Astrocyte (in vitro differentiated cells and primary cell): ENCODE measurements around the gene KRTAP10-1. TPM values are rescaled to one million over a fixed set of nuclear protein-coding genes. Genes with fewer than 3 reads are reported as not detected.
"Not testable (repeated sequence)": the region's sequence is repeated elsewhere in the genome, so short reads cannot be mapped to it uniquely, and the experiment has no call there.

ENCODE experiments used
- DNase-seq: peaks from one replicate; pipeline ENCODE4 v3.0.0-alpha.2; 2010; ENCODE audit warnings: low read depth
- FAIRE-seq: peaks from 2 replicates; lab custom pipeline; 2011; peaks lifted over from hg19 to GRCh38; lab: Jason Lieb, UNC
- H2AFZ ChIP-seq: 2 replicates; pipeline ENCODE4 v1.6.0; 2012; ENCODE audit warnings: low read depth, low read length, inconsistent platforms
- H3K27ac ChIP-seq: 2 replicates; pipeline ENCODE4 v1.5.1; 2011; ENCODE audit warnings: low read depth, low read length, inconsistent platforms
- H3K27me3 ChIP-seq: 2 replicates; pipeline ENCODE4 v1.6.0; 2011; ENCODE audit warnings: low read length, inconsistent platforms; ENCODE audit not compliant: insufficient read depth
- H3K36me3 ChIP-seq: 2 replicates; pipeline ENCODE4 v1.5.1; 2011; ENCODE audit warnings: low read length, inconsistent platforms; ENCODE audit not compliant: insufficient read depth
- H3K4me1 ChIP-seq: 2 replicates; pipeline ENCODE4 v1.5.1; 2011; ENCODE audit warnings: low read length, inconsistent platforms; ENCODE audit not compliant: insufficient read depth
- H3K4me2 ChIP-seq: 2 replicates; pipeline ENCODE4 v1.6.0; 2012; ENCODE audit warnings: low read length, inconsistent platforms
- H3K4me3 ChIP-seq: 2 replicates; pipeline ENCODE4 v1.5.1; 2011; ENCODE audit warnings: low read depth, mild to moderate bottlenecking, low read length, inconsistent platforms; ENCODE audit not compliant: insufficient read depth
- H3K79me2 ChIP-seq: 2 replicates; pipeline ENCODE4 v1.6.0; 2012; ENCODE audit warnings: mild to moderate bottlenecking, low read length, inconsistent platforms; ENCODE audit not compliant: insufficient read depth
- H3K9ac ChIP-seq: 2 replicates; pipeline ENCODE4 v1.6.0; 2012; ENCODE audit warnings: mild to moderate bottlenecking, low read length, inconsistent platforms
- H3K9me3 ChIP-seq: 2 replicates; pipeline ENCODE4 v1.5.1; 2012; ENCODE audit warnings: low read depth, mild to moderate bottlenecking, low read length, inconsistent platforms; ENCODE audit not compliant: insufficient read depth
- H4K20me1 ChIP-seq: 2 replicates; pipeline ENCODE4 v1.6.0; 2012; ENCODE audit warnings: low read length, inconsistent platforms; ENCODE audit not compliant: insufficient read depth
- H3K27ac Mint-ChIP-seq: one replicate; pipeline ENCODE4 v1.8.0; 2021; ENCODE audit warnings: mild to moderate bottlenecking, mixed read lengths; ENCODE audit not compliant: unreplicated experiment
- H3K27me3 Mint-ChIP-seq: one replicate; pipeline ENCODE4 v1.8.0; 2021; ENCODE audit warnings: low read depth, mixed read lengths; ENCODE audit not compliant: unreplicated experiment
- H3K36me3 Mint-ChIP-seq: one replicate; pipeline ENCODE4 v1.8.0; 2021; ENCODE audit warnings: low read depth, mixed read lengths; ENCODE audit not compliant: unreplicated experiment
- H3K4me1 Mint-ChIP-seq: one replicate; pipeline ENCODE4 v1.8.0; 2021; ENCODE audit warnings: low read depth, mixed read lengths; ENCODE audit not compliant: unreplicated experiment
- H3K4me3 Mint-ChIP-seq: one replicate; pipeline ENCODE4 v1.8.0; 2021; ENCODE audit warnings: mild to moderate bottlenecking, moderate library complexity, mixed read lengths; ENCODE audit not compliant: unreplicated experiment
- H3K9me3 Mint-ChIP-seq: one replicate; pipeline ENCODE4 v1.8.0; 2021; ENCODE audit warnings: mild to moderate bottlenecking, mixed read lengths; ENCODE audit not compliant: unreplicated experiment
- CTCF ChIP-seq: IDR thresholded peaks from 2 replicates; pipeline ENCODE4 v1.5.1; 2011; ENCODE audit warnings: low read depth, mild to moderate bottlenecking, inconsistent platforms, low read length, moderate library complexity; ENCODE audit not compliant: insufficient read depth
- EZH2 ChIP-seq: IDR thresholded peaks from 2 replicates; pipeline ENCODE4 v1.6.1; 2012; ENCODE audit warnings: mild to moderate bottlenecking, low read length, inconsistent platforms; ENCODE audit not compliant: insufficient read depth
- total RNA-seq: library from RNA; stranded (reverse); gene quantifications from 2 replicates; pipeline ENCODE4 v1.2.1, GENCODE V29; 2021

The KRTAP10-1 gene
- total RNA-seq, 1 donor from 2014 or later, result not detected

- H3K9me3 Mint-ChIP-seq, result peaks cover 33% of the 10 kb centered on the region
- DNase-seq, result no peak
Measured at GRCh38 chr21:44582055-44582454, 42.1 kb upstream of the KRTAP10-1 start.

DNA sequence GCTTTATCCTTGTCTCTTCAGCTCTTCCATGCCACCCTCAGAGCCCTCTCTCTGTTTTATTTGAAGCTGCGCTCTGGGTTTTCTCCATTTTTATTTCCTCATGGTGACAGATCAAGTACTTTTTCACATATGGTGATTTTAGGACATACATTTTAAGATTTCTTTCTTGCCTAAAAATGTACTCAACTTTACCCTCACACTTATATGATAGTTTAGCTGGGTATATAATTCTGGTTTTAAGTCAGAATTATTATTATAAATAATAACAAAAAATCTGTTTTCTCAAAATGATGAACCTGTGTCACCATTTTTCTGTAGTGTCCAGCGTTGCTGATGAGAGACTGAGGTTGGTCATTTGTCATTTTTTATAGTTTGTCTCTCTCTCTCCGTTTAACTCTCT is 41.2 kb upstream of the KRTAP10-1 start:
- Histone ChIP-seq H3K4me2 (no peak overlapping the region), H3K4me1 (no peaks in the 10 kb centered on the region), H3K9ac (no peak overlapping the region), H4K20me1 (no peaks in the 10 kb centered on the region), H3K9me3 (peaks cover 10% of the 10 kb centered on the region), H3K4me3 (no peak overlapping the region), H2AFZ (no peak overlapping the region), H3K79me2 (no peaks in the 10 kb centered on the region), H3K36me3 (no peaks in the 10 kb centered on the region), H3K27ac (no peak overlapping the region), H3K27me3 (no peaks in the 10 kb centered on the region)
- H3K36me3 Mint-ChIP-seq, result no peaks in the 10 kb centered on the region
- DNase-seq, result no peak
- no peak for FAIRE-seq
- no peak overlapping the region for H3K27ac Mint-ChIP-seq
- no peaks in the 10 kb centered on the region for H3K4me1 Mint-ChIP-seq
- peaks cover 20% of the 10 kb centered on the region for H3K27me3 Mint-ChIP-seq
- no peak overlapping the region for H3K4me3 Mint-ChIP-seq
- no peak for TF ChIP-seq CTCF
- no peak for TF ChIP-seq EZH2
- peaks cover 29% of the 10 kb centered on the region for H3K9me3 Mint-ChIP-seq

More at GRCh38 chr21:44582055-44582454, 42.1 kb upstream of the KRTAP10-1 start:
- Mint-ChIP-seq H3K36me3 (no peaks in the 10 kb centered on the region), H3K27me3 (peaks cover 29% of the 10 kb centered on the region), H3K4me3 (no peak overlapping the region), H3K27ac (no peak overlapping the region), H3K4me1 (no peaks in the 10 kb centered on the region)
- no peaks in the 10 kb centered on the region for H3K27me3 ChIP-seq
- TF ChIP-seq CTCF (no peak), EZH2 (no peak)
- no peak overlapping the region for H2AFZ ChIP-seq
- no peaks in the 10 kb centered on the region for H3K4me1 ChIP-seq
- H4K20me1 ChIP-seq, result no peaks in the 10 kb centered on the region
- peaks cover 10% of the 10 kb centered on the region for H3K9me3 ChIP-seq
- H3K79me2 ChIP-seq, result no peaks in the 10 kb centered on the region
- no peak overlapping the region for H3K4me3 ChIP-seq
- H3K36me3 ChIP-seq, result no peaks in the 10 kb centered on the region
- no peak overlapping the region for H3K9ac ChIP-seq
- H3K27ac ChIP-seq, result no peak overlapping the region
- H3K4me2 ChIP-seq, result no peak overlapping the region
- no peak for FAIRE-seq

DNA sequence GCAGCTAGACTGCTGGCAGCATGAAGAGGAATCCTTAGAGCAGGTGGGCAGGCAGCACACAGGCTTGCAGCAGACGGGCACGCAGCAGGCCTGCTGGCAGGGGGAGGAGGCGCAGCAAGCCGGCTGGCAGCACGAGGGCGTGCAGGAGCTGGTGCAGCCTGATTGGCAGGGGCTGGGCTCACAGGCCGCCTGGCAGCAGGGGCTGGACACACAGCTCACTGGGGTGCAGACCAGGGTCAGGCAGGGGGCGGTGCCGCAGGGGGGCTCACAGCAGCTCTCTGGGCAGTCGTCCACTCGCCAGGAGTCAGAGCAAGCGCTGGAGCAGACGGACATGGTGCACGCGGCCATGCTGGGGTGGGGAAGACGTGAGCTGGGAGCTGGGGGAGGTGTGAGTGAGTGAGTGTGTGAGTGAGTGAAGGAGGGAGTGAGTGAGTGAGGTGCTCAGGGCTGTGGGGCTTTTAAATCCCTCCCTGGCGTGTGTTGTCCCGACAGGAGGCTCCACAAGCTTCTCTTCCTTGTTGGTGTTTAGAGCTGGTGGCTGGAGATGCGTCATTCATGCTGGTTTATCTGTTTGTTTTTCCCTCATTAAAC is 40.3 kb upstream of the KRTAP10-1 start, which contains the start of gene KRTAP10-5:
Gene KRTAP10-5, minus strand, starts transcription at position 374 of the 591 bp plus-strand sequence. Its CDS starts 26 bp downstream, at position 348.
- Mint-ChIP-seq H3K27me3 (peaks cover 20% of the 10 kb centered on the region), H3K9me3 (peaks cover 31% of the 10 kb centered on the region)
- not testable (repeated sequence) for H3K27ac ChIP-seq, H3K9ac ChIP-seq, H3K9me3 ChIP-seq, H3K4me2 ChIP-seq, H4K20me1 ChIP-seq, H2AFZ ChIP-seq, H3K4me3 Mint-ChIP-seq, H3K4me1 Mint-ChIP-seq, H3K79me2 ChIP-seq, H3K27me3 ChIP-seq, FAIRE-seq, DNase-seq, H3K4me3 ChIP-seq, H3K36me3 ChIP-seq, H3K36me3 Mint-ChIP-seq, H3K4me1 ChIP-seq, H3K27ac Mint-ChIP-seq
